Activated effector memory CD4-positive, alpha-beta T cell treated with anti-CD3 and anti-CD28 coated beads, Interleukin-2, amount 50 U/mL, for 16 hours (primary cell): ENCODE measurements around the gene NKX1-1.
"Not testable (repeated sequence)": the region's sequence is repeated elsewhere in the genome, so short reads cannot be mapped to it uniquely, and the experiment has no call there.

Source experiments
- DNase-seq: peaks from one replicate; pipeline ENCODE4 v3.0.0-alpha.2; 2020

The NKX1-1 gene

DNA sequence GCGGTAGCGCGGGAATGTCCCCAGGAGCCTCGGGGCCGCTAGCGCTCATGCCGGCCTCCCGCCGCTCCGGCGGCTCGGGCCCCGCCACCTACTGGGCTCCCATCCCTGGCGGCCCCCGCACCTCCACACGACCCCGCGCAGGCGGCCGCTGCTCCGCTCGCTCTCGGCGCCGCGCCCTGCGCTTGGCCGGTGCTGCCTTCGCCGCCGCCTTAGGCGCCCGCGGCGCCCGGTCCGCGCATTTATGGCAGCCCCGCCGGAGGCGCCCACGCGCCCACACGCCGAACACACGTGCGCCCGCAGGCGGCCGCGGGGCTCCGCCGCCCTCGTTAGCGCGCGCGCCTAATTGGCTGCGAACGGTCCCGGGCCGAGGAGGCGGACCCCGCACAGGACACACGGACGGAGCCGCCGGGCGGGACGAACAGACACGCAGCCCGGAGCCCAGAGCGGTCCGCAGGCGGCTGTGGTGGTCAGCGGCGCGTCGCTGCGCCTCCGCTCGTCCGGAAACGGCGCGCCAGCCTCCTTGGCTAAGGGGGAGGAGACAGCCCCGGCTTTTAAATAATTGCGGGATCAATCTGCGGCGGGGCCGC lies at the start of gene NKX1-1:
TSS of gene NKX1-1 (minus strand) at position 49 of the 587 bp plus-strand sequence. CDS start at position 49, 0 bp downstream.
- no peak for DNase-seq

GRCh38 chr4:1453731-1454130 lies 47.5 kb upstream of the NKX1-1 start:
- no peak for DNase-seq

DNA sequence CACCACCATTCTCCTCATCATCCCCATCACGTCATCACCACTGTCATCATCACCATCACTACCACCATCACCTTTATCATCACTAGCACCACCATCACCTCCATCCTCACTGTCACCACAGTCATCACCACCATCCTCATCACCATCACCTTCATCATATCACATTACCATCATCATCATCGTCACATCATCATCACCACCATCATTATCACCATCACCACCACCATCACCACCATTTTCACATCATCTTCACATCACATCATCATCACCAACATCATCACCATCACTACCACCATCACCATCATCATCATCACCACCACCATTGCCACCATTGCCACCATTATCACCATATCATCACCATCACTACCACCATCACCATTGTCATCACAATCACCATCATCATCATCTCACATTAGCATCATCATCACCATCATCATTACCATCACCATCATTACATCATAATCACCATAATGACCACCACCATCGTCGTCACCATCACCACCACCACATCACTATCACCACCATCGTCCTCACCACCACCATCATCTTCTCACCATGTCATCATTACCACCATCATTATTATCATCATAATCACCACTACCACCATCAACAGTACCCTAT lies 46.3 kb upstream of the NKX1-1 start:
- DNase-seq = no peak

GRCh38 chr4:1451752-1452122 lies 45.5 kb upstream of the NKX1-1 start:
- DNase-seq = no peak

- DNase-seq = no peak
Observed at GRCh38 chr4:1451106-1451751, 45.0 kb upstream of the NKX1-1 start.

DNA sequence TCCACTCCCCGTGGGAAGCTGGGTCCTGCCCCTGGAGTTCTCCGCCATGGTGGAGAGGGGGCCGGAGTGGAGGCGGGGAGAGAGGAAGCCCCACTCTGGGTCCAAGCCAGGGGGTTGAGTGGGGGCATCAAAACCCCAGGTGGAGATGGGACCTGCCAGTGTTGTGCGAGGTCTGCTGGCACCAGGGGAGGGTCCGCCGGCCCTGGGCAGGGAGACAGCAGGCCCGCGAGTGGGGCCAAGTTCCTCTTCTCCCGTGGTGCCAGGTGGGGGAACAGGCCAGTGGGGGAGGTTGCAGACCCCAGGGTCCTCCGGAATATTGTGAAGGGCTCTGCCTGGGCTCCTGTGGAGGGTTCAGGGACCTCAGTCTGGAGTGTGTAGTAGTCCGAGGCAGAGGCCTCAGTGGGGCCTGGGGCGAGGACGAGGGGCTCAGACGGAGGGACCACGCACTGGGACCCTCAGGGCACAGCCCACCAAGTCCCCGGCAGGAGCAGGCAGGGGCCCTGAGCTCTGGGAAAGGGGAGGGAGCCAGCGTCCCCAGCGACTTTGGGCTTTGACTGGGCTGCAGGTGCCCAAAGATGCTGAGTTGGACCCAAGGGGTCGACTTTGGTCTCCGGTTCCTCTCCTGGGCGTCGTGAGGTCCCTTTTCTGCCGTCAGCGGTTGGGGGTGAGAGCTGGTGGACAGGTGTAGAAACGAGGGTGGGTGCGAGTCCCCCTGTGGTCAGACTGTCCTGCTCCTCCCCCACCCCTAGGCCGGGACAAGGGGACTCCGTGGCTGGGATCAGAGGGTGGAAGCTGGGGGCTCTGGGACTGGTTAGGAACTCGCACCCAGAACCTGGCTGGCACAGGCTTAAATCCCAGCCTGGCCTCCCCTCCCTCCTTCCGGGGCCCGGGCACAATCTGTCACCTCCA lies 43.8 kb upstream of the NKX1-1 start:
- DNase-seq = peak; percentile 56

DNA sequence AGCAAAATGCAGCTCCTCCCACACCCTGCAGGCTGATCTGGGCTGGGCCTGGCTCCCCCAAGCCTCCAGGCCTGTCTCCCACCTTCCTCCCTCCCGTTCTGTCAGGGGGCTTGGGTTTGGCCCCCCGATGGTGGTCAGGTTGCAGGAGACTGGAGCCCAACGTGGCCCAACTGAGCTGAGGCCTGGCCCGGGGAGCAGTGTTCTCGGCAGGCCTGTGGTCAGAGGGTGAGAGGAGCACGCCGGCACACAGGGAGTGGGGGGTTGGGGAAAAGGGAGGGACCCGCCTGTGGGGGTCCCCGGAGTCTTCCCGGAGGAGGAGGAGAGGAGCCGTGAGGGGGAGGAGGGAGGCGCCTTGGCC lies 43.2 kb upstream of the NKX1-1 start:
- DNase-seq = peak; percentile 24

DNA sequence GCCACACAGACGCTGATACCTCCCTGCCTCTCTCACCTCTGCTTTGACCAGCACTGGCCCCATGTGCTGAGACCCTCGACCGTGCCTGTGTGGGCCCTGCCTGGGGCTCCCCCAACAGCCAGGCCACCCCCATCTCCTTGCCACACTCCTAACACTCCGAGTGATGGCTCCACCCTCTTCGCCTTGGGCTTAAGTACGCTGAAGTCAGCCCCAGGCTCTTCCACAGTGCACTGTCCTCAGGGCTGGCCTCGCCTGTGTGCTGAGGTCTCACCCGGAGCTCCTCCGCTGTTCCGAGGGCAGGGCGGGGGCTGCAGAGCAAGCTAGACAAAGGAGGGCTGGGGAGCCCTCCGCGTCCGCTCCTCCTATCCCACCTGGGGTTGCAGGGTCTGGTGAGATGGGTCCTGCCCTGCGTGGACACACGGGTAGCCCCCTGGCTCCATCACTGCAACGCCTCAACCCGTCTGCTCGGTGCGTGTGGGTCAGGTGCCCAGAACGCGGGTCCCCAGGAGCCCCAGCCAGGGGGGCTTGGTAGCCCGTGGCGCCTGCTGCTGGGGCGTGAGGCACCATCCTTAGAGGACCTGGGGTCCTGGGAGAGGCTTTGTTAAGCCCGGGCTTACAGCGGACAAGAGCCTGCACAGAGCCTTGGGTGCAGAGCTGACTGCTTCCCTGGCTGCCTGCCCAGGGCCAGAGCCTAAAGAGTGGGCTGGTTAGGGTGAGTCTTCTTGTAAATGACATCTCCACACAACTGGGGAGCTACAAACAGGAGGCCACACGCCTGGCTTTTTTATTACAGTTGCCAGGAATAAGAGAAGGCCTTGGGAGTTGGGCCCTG lies 42.6 kb upstream of the NKX1-1 start:
- DNase-seq = peak; percentile 53

GRCh38 chr4:1447676-1448588 lies 41.7 kb upstream of the NKX1-1 start:
- peak; percentile 54 for DNase-seq

GRCh38 chr4:1446502-1447386 lies 40.5 kb upstream of the NKX1-1 start:
- DNase-seq = peak; percentile 27

GRCh38 chr4:1445716-1446445 lies 39.6 kb upstream of the NKX1-1 start:
- DNase-seq = no peak

DNA sequence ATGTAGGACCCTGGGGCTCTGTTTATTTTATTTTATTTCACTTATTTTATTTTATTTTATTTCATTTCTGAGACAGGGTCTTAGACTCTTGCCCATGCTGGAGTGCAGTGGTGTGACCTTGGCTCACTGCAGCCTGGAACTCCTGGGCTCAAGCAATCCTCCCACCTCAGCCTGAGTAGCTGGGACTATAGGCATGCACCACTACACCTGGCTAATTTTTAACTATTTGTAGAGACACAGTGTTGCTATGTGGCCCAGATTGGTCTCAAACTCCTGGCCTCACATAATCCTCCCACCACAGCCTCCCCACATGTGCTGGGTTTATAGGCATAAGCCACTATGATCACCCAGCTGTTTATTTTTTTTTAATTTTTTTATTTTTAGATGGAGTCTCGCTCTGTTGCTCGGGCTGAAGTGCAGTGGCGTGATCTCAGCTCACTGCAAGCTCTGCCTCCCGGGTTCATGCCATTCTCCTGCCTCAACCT lies 37.5 kb upstream of the NKX1-1 start:
- DNase-seq = not testable (repeated sequence)

DNA sequence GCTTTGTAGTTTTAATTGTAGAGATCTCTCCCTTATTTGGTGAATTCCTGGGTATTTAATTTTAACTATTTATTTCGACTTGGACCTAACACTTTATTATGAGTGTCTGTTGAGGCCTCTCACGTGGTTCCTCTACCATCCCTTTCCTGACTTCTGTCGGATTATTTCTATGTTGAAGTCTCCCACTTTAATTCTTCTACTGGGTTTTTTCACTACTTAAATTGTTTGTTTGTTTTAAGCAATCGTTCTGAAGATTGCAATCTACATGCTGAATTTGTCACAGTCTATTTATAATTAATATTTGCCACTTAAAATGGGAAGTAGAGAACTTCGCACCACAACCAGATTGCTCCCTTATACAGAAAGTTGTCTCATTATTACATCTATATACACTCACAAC lies 20.8 kb upstream of the NKX1-1 start:
- no peak for DNase-seq

- DNase-seq = no peak
Observed at GRCh38 chr4:1421657-1422056, 15.4 kb upstream of the NKX1-1 start.

DNA sequence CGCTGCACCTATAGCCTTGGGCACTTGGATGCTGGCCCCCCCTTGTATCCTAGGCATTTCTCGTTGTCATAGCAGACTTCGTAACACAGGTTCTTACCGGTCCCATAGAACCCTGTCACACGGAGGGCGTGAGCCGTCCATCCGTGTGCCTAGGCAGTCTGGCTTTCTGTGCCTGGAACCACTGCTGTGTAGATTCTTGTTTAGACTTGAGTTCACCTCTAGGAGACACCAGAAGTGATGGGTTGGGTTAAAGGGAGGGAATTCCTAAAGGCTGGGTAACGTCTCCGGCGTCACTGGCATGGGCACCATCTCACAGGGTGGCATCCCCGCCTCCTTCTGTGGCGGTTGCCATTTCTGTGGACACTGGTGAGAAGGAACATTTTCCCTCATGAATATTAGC lies 13.5 kb upstream of the NKX1-1 start:
- DNase-seq = peak; percentile 28

- peak; percentile 48 for DNase-seq
Observed at GRCh38 chr4:1418494-1419285, 12.4 kb upstream of the NKX1-1 start.

DNA sequence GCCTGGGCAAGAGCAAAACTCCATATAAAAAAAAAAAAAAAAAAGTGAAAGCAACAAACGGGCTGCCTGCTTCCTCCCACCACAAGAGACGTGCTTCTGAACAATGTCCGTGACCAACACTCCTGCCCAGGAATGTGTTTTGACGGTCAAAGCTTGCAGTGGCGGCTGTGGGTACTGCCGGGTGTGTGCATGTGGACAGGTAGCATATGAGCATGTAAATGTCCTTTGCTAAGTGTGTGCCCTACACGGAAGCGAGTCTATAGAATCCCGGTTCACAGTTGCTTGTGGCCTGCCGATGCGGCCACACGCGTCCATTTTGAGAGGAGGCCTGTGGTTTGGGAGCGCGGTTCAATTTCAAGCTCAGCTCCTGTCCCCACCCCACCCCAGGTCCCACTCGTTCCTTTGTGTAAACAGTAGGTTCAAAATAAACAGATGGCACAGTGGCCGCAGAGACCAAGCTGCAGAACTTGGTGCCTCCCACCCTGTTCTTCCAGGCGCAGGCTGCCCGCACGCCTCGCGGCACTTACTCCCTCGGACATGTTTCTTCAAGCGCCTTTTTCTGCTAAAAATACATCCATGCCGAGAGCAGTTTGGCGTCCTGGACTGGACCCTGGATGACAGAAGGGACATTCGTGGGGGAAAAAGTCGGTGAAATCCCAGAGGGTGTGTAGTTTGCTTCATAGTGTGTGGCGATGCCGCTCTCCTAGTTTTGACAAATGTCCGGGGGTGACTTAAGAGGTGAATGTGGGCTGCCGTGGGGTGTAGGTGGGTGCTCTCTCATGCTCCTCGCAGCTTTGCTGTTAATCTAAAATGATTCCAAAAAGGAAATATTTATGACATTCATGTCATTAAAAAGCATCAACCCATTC lies 11.5 kb upstream of the NKX1-1 start:
- peak; percentile 38 for DNase-seq

DNA sequence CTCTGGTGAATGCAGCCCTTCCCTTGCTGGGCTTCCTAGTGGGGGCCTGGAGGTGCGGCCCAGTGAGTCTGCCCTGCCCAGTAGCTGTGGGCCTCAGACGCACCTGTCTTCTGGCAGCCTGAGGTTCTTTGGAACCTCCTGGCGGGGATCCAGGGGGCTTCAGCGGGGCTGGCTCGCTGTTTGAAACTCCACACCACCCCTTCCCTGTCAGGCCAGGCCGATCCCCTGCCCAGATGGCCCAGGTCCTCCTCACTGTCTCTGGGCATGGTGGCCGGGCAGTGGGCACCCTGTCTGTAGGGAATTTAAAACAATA lies 10.7 kb upstream of the NKX1-1 start:
- DNase-seq = no peak
